NCI-H748 treated with DMSO at 0.1 percent for 48 hours (cell line): ENCODE results near the gene LIN28B.

Experiments used
- DNase-seq: peaks from one replicate; lab custom pipeline; 2025; lab: John Stamatoyannopoulos, UW

The LIN28B gene

DNA sequence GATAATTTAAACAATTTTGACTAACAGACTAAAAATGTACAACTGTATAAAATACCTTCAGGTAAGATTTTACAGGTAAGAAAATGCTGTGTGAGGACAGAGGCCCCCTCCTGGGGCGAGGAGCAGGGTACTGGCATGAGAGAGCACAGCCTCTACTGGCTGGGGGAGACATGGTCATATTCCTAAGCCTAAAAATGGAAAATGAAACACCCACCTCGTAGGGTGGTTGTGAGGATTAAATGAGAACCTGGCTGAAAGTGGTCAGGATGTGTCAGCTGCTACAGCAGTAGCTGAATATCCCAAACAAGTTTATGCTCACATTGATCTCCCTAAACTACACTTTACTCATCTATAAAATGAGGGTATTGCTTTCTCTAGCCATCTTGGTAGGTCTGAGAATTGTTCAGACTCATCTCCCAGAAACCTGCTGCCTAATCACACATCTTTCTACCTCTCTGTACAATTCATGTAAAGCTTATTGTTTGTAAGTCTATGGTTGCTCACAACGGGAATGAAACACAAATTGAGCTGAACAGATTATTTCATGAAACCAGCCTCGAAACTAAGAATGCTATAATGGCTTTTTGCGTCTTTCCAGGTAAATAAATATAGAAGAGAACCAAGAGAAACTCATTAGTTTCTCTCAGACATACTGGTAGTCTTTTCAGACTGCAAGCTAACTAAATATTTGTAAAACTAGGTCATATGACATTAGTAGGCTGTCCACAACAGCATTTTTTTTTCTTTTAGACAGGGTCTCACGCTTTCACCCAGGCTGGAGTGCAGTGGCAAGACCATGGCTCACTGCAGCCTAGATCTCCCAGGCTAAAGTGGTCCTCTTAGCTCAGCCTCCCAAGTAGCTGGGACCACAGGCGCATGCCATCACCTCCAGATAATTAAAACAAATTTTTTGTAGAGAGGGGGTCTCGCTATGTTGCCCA is 153.3 kb downstream of the LIN28B start:
- no peak for DNase-seq

DNA sequence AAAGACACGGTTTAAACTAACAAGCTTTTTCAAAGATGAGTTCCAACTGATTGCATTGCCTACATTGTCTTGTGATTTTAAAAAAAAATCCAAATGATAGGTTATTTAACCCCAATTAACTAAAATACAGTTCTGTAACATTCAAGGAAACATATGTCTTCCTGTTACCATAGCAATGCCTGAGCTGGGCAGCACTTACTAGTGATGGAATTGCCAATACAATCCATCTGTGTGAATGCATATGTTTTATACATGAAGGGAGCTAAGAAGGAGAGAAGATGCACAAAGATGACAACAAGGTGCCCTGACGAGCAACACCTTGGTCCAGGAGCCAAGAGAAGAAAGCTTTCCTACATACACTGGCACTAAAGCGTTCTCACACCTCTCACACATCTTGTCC is 154.2 kb downstream of the LIN28B start:
- DNase-seq = no peak

DNA sequence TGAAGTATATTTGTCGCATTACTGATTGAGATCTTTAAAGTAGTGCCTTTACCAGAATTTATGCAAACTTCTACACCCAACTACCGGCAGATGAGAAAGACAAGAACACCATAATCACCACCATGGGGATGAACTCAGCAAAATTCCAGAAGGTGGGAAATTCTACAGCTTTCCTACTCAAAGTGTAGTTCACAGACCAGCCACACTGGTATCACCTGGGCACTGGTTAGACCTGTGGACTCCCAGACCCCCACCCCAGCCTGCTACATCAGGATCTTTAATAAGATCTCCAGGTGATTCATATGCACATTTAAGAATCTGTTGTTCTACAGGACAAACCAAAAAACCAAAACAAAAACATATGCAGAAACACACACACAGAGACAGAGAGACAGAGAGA is 155.0 kb downstream of the LIN28B start:
- no peak for DNase-seq

DNA sequence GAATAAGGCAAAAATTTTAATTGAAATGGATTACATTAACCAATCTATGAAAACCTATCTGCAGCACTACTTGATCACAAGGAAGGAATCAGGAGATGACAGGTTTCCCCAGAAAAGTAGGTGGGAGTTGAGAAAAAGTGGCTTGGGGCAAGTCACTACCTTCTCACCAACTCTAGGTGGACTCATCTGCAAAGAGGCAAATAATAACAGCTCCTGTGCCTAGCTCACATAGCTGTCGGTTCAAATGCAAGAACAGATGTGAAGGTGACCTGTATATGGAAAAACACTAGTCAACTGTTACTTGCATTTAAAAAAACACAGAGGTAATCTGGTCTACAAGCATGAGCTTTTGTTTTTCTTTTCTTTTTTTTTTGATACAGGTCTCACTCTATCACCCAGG is 155.7 kb downstream of the LIN28B start:
- DNase-seq = no peak

DNA sequence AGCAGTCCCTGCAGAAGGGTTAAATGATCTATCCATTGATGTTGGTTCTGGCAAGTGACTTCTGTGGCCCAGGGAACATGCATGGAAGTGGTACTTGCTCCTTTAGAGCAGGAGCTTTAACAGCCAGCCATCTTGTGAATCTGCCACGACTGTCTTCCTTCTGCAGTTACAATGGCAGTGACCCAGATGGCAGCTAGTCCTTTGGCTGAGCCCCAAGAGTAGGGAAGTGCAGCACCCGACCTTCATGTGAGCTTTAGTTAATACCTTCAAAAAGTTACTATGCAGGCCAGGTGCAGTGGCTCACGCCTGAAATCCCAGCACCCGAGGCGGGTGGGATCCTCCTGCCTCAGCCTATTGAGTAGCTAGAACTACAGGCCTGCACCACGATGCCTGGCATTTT is 156.5 kb downstream of the LIN28B start:
- no peak for DNase-seq

DNA sequence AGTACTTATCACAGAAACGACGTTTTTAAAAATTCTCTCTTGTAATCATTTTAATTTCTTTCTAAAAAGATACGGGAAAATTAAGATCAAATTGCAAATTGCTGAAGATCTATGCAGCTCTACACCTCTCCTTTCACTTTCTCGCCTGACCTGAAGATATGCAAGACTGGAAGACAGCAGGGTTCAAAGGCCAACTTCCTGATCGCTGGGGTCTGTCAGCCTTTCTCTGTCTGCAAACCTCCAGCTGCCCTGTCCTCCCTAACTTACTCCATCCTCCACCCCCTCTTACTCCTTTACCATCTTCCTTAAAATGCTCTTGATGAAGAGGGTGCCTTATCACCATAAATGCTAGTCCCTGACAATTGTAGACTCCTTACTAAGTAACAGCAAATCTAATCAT is 159.2 kb downstream of the LIN28B start:
- no peak for DNase-seq

DNA sequence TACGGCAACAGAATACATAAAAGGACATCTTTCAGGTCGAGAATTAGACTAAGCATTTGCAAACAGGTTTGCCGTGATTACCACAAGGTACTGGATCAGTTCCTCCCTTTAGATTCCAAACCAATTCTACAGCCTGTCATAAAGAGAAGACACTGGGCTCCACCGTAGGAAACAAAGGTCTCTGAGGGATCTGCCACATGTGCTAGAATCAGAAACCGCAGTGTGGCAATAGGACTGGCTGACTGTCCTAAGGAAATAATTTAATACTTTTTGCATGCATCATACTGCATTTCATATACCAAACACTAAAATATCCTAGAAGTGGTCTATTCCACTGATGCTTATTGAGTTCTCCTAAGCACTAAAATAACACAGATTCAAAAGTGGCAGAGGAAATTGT is 163.7 kb downstream of the LIN28B start:
- DNase-seq = no peak

DNA sequence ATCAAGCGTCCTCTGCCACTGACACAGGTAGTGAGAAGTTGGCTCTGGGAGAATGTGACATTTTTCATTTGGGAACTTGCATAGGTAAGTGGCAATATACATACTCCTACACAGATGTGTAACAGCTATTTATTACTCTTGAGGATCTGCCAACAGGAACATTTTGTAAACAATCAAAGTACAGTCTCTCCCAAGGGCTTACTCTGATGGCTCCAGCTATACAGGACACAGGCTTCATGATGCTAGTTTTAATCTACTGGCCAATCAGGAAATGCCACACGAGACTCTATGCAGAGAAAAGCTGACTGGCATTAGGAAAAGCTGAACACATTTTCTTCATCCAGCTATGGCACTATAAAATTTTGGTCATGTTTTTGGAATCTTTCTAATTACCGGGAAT is 165.1 kb downstream of the LIN28B start:
- no peak for DNase-seq

DNA sequence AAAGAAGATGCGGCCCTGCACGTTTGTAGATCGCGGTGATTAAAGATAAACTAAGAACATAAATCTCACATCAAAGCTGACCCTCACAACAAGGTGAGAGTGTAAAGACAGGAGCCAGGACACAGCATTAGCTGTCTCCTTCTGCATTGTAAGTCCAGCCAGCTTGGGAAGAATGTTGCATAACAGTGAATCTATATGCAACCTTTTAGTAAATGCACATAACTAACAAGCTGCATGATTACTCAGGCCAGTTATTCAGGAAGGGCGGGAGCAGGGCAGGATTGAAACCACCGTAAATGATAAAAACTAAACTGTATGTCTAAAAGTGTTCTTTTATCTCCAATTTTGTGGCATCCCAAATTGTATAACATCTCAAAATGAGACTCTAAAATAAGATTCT is 165.8 kb downstream of the LIN28B start:
- DNase-seq = no peak
